Stimulated activated CD4-positive, alpha-beta T cell treated with anti-CD3 and anti-CD28 coated beads, Interleukin-4, amount 100 ng/mL, for 24 hours (primary cell): Measurements from ENCODE around the gene VAPA.

Source experiments
- DNase-seq: peaks from one replicate; pipeline ENCODE4 v3.0.0-alpha.2; 2020

The VAPA gene

DNA sequence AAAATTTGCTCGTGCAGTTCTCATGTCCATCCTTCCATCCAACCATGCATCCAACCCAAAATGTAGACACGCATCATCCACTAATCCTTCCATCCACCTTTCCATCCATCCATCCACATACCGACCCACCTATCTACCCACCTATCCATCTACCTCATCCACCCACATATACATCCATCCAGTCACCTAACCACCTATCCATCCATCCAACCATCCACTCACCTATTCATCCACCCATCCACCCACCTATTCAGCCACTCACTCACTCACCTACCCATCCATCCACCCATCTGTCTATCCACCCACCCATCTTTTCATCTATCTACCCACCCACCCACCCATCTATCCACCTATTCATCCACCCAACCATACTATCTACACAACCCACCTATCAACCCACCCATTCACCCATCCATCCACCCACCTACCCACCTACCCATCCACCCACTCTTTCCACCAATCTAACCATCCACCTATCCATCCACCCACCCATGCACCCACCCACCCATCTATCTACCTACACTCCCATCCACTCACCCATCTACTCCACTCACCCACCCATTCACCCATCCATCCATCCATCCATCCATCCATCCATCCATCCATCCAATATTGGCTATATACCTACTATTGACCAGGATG, 94.3 kb downstream of the VAPA start:
- DNase-seq, result no peak
